Tibial nerve (tissue), 4 donors: Measurements from ENCODE around the gene BHLHA9. TPM values are rescaled to one million over a fixed set of nuclear protein-coding genes. Genes with fewer than 3 reads are reported as not detected.

Experiments
- DNase-seq, 2 donors: peaks; one replicate each; pipeline ENCODE4 v3.0.0-alpha.2; 2019; ENCODE audit warnings: low spot score in 2 of 2
- H3K27ac ChIP-seq, 4 donors: fragments of 200-600 bp; sonication (generic) in 3 of 4; one replicate each; pipeline ENCODE4 v1.5.1; 2017 to 2019; ENCODE audit warnings: mild to moderate bottlenecking in 1 of 4
- H3K27me3 ChIP-seq, 2 donors: fragments of 200-600 bp; sonication (generic) in 1 of 2; one replicate each; pipeline versions ENCODE4 v1.5.1 to v1.6.0; 2017 to 2019
- H3K36me3 ChIP-seq, 3 donors: fragments of 200-600 bp; sonication (generic); one replicate each; pipeline ENCODE4 v1.5.1; 2018 to 2019
- H3K4me1 ChIP-seq, 4 donors: fragments of 200-600 bp; sonication (generic) in 3 of 4; one replicate each; pipeline ENCODE4 v1.5.1; 2017 to 2019
- H3K4me3 ChIP-seq, 4 donors: fragments of 200-600 bp; sonication (generic) in 3 of 4; one replicate each; pipeline ENCODE4 v1.5.1; 2017 to 2019; ENCODE audit warnings: mild to moderate bottlenecking in 1 of 4, moderate library complexity in 1 of 4
- H3K9me3 ChIP-seq, 4 donors: fragments of 200-600 bp; sonication (generic) in 3 of 4; one replicate each; pipeline ENCODE4 v1.5.1; 2017 to 2019
- CTCF ChIP-seq, 5 experiments: fragments of 200-600 bp in 3 of 5; fragments of 450-650 bp in 2 of 5; sonication (generic) in 3 of 5; IDR thresholded peaks; one replicate each; pipeline ENCODE4 v1.5.1; 2016 to 2019; ENCODE audit warnings: antibody characterized with exemption in 5 of 5, mild to moderate bottlenecking in 3 of 5, moderate library complexity in 2 of 5
- EP300 ChIP-seq, 2 donors: sonication (generic); formaldehyde crosslinking; IDR thresholded peaks; one replicate each; pipeline ENCODE4 v1.6.1; 2017; ENCODE audit warnings: antibody characterized with exemption in 2 of 2, mild to moderate bottlenecking in 1 of 2
- POLR2A ChIP-seq, 2 donors: fragments of 450-650 bp; IDR thresholded peaks; one replicate each; pipeline ENCODE4 v1.6.1; 2017; ENCODE audit warnings: antibody characterized with exemption in 2 of 2, mild to moderate bottlenecking in 2 of 2, moderate library complexity in 2 of 2
- WGBS, 2 donors: methylation state at CpG; one replicate each; pipeline ENCODE4 v1.1.5; 2018; 5-methylcytosine and 5-hydroxymethylcytosine counted together
- total RNA-seq, 4 donors: library from RNA; depleted of rRNA; stranded (reverse); fragments of >200 nt; gene quantifications; one replicate each; pipeline ENCODE4 v1.1.0, GENCODE V29; 2016

The BHLHA9 gene
- total RNA-seq, 4 donors from 2014 or later: not detected

GRCh38 chr17:1264196-1264595 is 6.0 kb upstream of the BHLHA9 start:
- no peaks in the 10 kb centered on the region for H3K9me3 ChIP-seq
- H3K27ac ChIP-seq: peak overlapping the region in 2 of 4 donors; percentile 45 to 60
- peaks cover 0 to 24% (median 12%) of the 10 kb centered on the region in 4 donors for H3K4me1 ChIP-seq
- H3K27me3 ChIP-seq: peaks cover 0 to 6% of the 10 kb centered on the region in 2 donors
- H3K36me3 ChIP-seq: no peaks in the 10 kb centered on the region
- TF ChIP-seq POLR2A (IDR thresholded peaks at IDR 0.05): no peak
- TF ChIP-seq CTCF (IDR thresholded peaks at IDR 0.05): no peak
- no peak for TF ChIP-seq EP300 (IDR thresholded peaks at IDR 0.05)
- no peak for DNase-seq
- 27 to 44% methylated on average over 9 of the region's 9 CpGs for WGBS, 2 donors
- H3K4me3 ChIP-seq: no peak overlapping the region

DNA sequence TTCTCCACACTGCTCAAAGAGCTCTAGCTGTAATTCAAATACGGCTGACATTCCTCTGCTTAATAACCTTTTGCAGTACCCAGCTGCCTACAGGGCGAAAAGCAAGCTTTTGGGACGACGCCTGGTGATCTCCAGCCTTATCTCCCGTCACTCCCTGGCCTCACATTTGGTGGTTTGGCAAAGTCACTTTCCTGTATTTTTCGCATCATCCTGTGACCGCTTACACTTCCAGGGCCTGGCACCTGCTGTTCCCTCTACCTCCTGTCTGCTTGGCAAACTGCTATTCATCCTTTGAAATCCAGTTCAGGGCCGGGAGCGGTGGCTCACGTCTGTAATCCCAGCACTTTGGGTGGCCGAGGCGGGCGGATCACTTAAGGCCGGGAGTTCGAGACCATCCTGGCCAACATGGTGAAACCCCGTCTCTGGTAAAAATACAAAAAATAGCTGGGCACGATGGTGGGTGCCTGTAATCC is 2.7 kb upstream of the BHLHA9 start:
- WGBS, 2 donors: 15 to 19% methylated on average over 17 of the region's 17 CpGs
- Histone ChIP-seq H3K27me3 (peaks cover 0 to 26% of the 10 kb centered on the region in 2 donors), H3K36me3 (no peaks in the 10 kb centered on the region), H3K9me3 (no peaks in the 10 kb centered on the region), H3K27ac (peak overlapping the region; percentile 76 to 94 (median 88)), H3K4me1 (peaks cover 0 to 28% (median 0%) of the 10 kb centered on the region in 4 donors), H3K4me3 (peak overlapping the region; percentile 39 to 72 (median 68))
- TF ChIP-seq POLR2A (IDR thresholded peaks at IDR 0.05): no peak
- TF ChIP-seq EP300 (IDR thresholded peaks at IDR 0.05): no peak
- TF ChIP-seq CTCF (IDR thresholded peaks at IDR 0.05): no peak
- peak in 1 of 2 donors; percentile 13 for DNase-seq

DNA sequence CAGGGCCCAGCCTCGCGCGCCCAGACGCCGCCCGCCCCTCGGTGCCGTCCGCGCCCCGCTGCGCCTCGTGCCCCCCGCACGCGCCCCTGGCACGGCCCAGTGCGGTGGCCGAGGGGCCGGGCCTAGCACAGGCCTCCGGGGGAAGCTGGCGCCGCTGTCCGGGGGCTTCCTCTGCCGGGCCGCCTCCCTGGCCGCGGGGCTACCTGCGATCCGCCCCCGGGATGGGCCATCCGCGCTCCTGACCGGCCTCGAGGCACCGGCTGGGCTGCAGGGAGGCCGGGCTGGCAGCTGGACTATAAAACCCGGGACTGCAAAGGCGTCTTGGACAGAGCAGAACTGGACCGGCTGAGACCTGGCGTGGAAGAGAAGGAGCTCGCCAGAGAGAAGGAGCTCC is 783 bp downstream of the BHLHA9 start:
- H3K36me3 ChIP-seq: no peaks in the 10 kb centered on the region
- peaks cover 0 to 33% of the 10 kb centered on the region in 2 donors for H3K27me3 ChIP-seq
- no peak for DNase-seq
- no peak overlapping the region for H3K4me3 ChIP-seq
- TF ChIP-seq CTCF (IDR thresholded peaks at IDR 0.05): no peak
- TF ChIP-seq POLR2A (IDR thresholded peaks at IDR 0.05): no peak
- no peak for TF ChIP-seq EP300 (IDR thresholded peaks at IDR 0.05)
- H3K27ac ChIP-seq: no peak overlapping the region
- H3K4me1 ChIP-seq: peaks cover 0 to 29% (median 0%) of the 10 kb centered on the region in 4 donors
- H3K9me3 ChIP-seq: no peaks in the 10 kb centered on the region
- WGBS, 2 donors: 5 to 9% methylated on average over 9 to 12 of the region's 42 CpGs

DNA sequence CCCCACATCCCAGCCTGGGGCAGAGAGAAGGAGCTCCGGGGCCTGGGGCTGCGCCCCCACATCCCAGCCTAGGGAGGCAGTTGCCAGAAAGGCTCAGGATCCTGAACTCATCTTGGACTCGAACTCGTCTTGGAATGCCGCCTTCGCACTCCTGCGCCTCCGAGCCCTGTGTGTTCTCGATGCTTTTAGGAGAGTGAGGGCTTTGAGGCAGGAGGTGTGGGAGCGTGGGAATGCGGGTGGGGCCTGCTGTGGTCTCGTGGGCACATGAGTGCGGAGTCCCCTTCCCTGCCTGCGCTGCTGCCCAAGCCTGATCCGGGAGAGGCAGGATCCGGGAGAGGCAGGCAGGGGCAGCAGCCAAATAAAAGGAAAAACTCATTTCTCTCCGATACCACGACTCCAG is 1.2 kb downstream of the BHLHA9 start:
- H3K4me1 ChIP-seq: peaks cover 0 to 33% (median 0%) of the 10 kb centered on the region in 4 donors
- no peak overlapping the region for H3K4me3 ChIP-seq
- TF ChIP-seq CTCF (IDR thresholded peaks at IDR 0.05) (no peak), EP300 (IDR thresholded peaks at IDR 0.05) (no peak), POLR2A (IDR thresholded peaks at IDR 0.05) (no peak)
- H3K27ac ChIP-seq: no peak overlapping the region
- no peak for DNase-seq
- 34 to 43% methylated on average over 18 of the region's 18 CpGs for WGBS, 2 donors
- no peaks in the 10 kb centered on the region for H3K9me3 ChIP-seq
- H3K36me3 ChIP-seq: no peaks in the 10 kb centered on the region
- peaks cover 0 to 33% of the 10 kb centered on the region in 2 donors for H3K27me3 ChIP-seq

DNA sequence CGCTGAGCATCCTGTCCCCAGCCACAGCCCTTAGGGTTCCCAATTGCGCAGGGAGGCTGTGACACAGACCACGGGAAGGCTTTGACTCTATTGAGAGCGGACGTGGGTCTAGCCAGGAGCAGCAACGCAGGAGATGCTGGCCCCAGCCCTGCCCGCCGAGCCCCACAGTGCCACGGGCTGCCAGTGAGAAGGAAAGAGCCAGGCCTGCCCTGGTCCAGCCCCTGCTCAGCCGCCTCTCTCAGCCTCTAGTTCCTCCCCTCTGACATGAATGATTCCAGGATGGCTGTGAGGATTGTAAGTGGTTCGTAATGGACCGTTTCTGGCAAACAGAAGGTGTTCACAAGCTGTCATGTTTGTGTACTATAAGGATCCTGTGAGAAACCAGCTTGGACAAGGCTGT is 2.5 kb downstream of the BHLHA9 start:
- peaks cover 0 to 37% of the 10 kb centered on the region in 2 donors for H3K27me3 ChIP-seq
- no peak for TF ChIP-seq EP300 (IDR thresholded peaks at IDR 0.05)
- TF ChIP-seq POLR2A (IDR thresholded peaks at IDR 0.05): no peak
- no peak for TF ChIP-seq CTCF (IDR thresholded peaks at IDR 0.05)
- H3K9me3 ChIP-seq: no peaks in the 10 kb centered on the region
- peaks cover 0 to 27% (median 0%) of the 10 kb centered on the region in 4 donors for H3K4me1 ChIP-seq
- no peak overlapping the region for H3K4me3 ChIP-seq
- 59 to 75% methylated on average over 3 to 12 of the region's 12 CpGs for WGBS, 2 donors
- no peak overlapping the region for H3K27ac ChIP-seq
- DNase-seq: no peak
- H3K36me3 ChIP-seq: no peaks in the 10 kb centered on the region
